22Rv1 (cell line): ENCODE measurements around the gene PTHLH.

Experiments
- H3K27ac ChIP-seq: fragments of 450-650 bp; 2 replicates; pipeline ENCODE4 v1.5.1; 2017
- CTCF ChIP-seq: fragments of 450-650 bp; IDR thresholded peaks from 2 replicates; pipeline ENCODE4 v1.5.1; 2017; ENCODE audit warnings: mild to moderate bottlenecking
- ZFX ChIP-seq: fragments of 450-650 bp; IDR thresholded peaks from 2 replicates; pipeline ENCODE4 v1.6.1; 2017; ENCODE audit warnings: antibody characterized with exemption, borderline replicate concordance

Gene PTHLH

GRCh38 chr12:27924350-27925135, 48.0 kb downstream of the PTHLH start:
- no peak for TF ChIP-seq ZFX
- no peak for TF ChIP-seq CTCF
- no peak overlapping the region for H3K27ac ChIP-seq

GRCh38 chr12:27922531-27923139, 49.9 kb downstream of the PTHLH start:
- no peak for TF ChIP-seq CTCF
- TF ChIP-seq ZFX, result no peak
- H3K27ac ChIP-seq, result no peak overlapping the region

GRCh38 chr12:27919671-27920235, 52.8 kb downstream of the PTHLH start:
- no peak for TF ChIP-seq CTCF
- no peak for TF ChIP-seq ZFX
- no peak overlapping the region for H3K27ac ChIP-seq

- TF ChIP-seq ZFX, result no peak
- no peak for TF ChIP-seq CTCF
Observed at GRCh38 chr12:27915536-27915935, 57.0 kb downstream of the PTHLH start.

GRCh38 chr12:27915021-27915420, 57.5 kb downstream of the PTHLH start:
- no peak for TF ChIP-seq CTCF
- no peak for TF ChIP-seq ZFX
- no peak overlapping the region for H3K27ac ChIP-seq

More at GRCh38 chr12:27915536-27915935, 57.0 kb downstream of the PTHLH start:
- H3K27ac ChIP-seq, result no peak overlapping the region

- no peak for TF ChIP-seq CTCF
- no peak for TF ChIP-seq ZFX
- H3K27ac ChIP-seq, result no peak overlapping the region
Observed at GRCh38 chr12:27913999-27914614, 58.4 kb downstream of the PTHLH start.
